ENCODE data around the gene TOLLIP.
"Not testable (repeated sequence)": the region's sequence is repeated elsewhere in the genome, so short reads cannot be mapped to it uniquely, and the experiment has no call there.

Gene TOLLIP

GRCh38 chr11:1343391-1344055, 34.1 kb upstream of the TOLLIP start:
- no peak for DNase-seq

- DNase-seq, result no peak
Measured at GRCh38 chr11:1342946-1343345, 33.5 kb upstream of the TOLLIP start.

- DNase-seq, result peak; percentile 26
Measured at GRCh38 chr11:1341928-1342524, 32.6 kb upstream of the TOLLIP start.

GRCh38 chr11:1341226-1341625, 31.8 kb upstream of the TOLLIP start:
- DNase-seq, result not testable (repeated sequence)

- no peak for DNase-seq
Measured at GRCh38 chr11:1340111-1340510, 30.7 kb upstream of the TOLLIP start.

GRCh38 chr11:1339066-1339675, 29.7 kb upstream of the TOLLIP start:
- no peak for DNase-seq

- DNase-seq, result no peak
Measured at GRCh38 chr11:1338201-1339065, 29.0 kb upstream of the TOLLIP start.

- no peak for DNase-seq
Measured at GRCh38 chr11:1337647-1338007, 28.2 kb upstream of the TOLLIP start.

GRCh38 chr11:1336836-1337646, 27.6 kb upstream of the TOLLIP start:
- DNase-seq, result no peak

- DNase-seq, result peak; percentile 51
Measured at GRCh38 chr11:1335811-1336761, 26.7 kb upstream of the TOLLIP start.

- no peak for DNase-seq
Measured at GRCh38 chr11:1335264-1335810, 25.9 kb upstream of the TOLLIP start.

- no peak for DNase-seq
Measured at GRCh38 chr11:1333860-1334259, 24.4 kb upstream of the TOLLIP start.

- DNase-seq, result no peak
Measured at GRCh38 chr11:1333091-1333772, 23.8 kb upstream of the TOLLIP start.

GRCh38 chr11:1330473-1330872, 21.0 kb upstream of the TOLLIP start:
- no peak for DNase-seq

- no peak for DNase-seq
Measured at GRCh38 chr11:1327064-1327460, 17.6 kb upstream of the TOLLIP start.

- no peak for DNase-seq
Measured at GRCh38 chr11:1326435-1327063, 17.1 kb upstream of the TOLLIP start.

- no peak for DNase-seq
Measured at GRCh38 chr11:1323774-1324173, 14.3 kb upstream of the TOLLIP start.

GRCh38 chr11:1317993-1318392, 8.6 kb upstream of the TOLLIP start:
- DNase-seq, result no peak

- no peak for DNase-seq
Measured at GRCh38 chr11:1317432-1317831, 8.0 kb upstream of the TOLLIP start.
